Medulla oblongata (tissue), 1 donor: ENCODE data around the gene KLF16.

Experiments
- DNase-seq: peaks from one replicate; pipeline ENCODE4 v3.0.0-alpha.2; 2015; ENCODE audit errors: extremely low spot score

KLF16 gene

GRCh38 chr19:1868971-1869370, 5.6 kb upstream of the KLF16 start:
- no peak for DNase-seq

- no peak for DNase-seq
Measured at GRCh38 chr19:1867349-1867724, 4.0 kb upstream of the KLF16 start.

- DNase-seq = no peak
Measured at GRCh38 chr19:1866693-1867348, 3.4 kb upstream of the KLF16 start.

GRCh38 chr19:1865172-1866010, 2.0 kb upstream of the KLF16 start:
- no peak for DNase-seq

GRCh38 chr19:1864480-1865171, 1.2 kb upstream of the KLF16 start:
- peak; percentile 70 for DNase-seq

GRCh38 chr19:1863638-1864479, 480 bp upstream of the KLF16 start:
- DNase-seq = peak; percentile 94

- no peak for DNase-seq
Measured at GRCh38 chr19:1862424-1863327, 703 bp downstream of the KLF16 start.

- no peak for DNase-seq
Measured at GRCh38 chr19:1862068-1862423, 1.3 kb downstream of the KLF16 start.

- DNase-seq = no peak
Measured at GRCh38 chr19:1861599-1862031, 1.8 kb downstream of the KLF16 start.

- DNase-seq = no peak
Measured at GRCh38 chr19:1860821-1861598, 2.4 kb downstream of the KLF16 start.

- peak; percentile 60 for DNase-seq
Measured at GRCh38 chr19:1860042-1860775, 3.2 kb downstream of the KLF16 start.

GRCh38 chr19:1859331-1859781, 4.0 kb downstream of the KLF16 start:
- no peak for DNase-seq

GRCh38 chr19:1858412-1859081, 4.8 kb downstream of the KLF16 start:
- DNase-seq = no peak

GRCh38 chr19:1857648-1858326, 5.6 kb downstream of the KLF16 start:
- no peak for DNase-seq

GRCh38 chr19:1856698-1857603, 6.4 kb downstream of the KLF16 start:
- DNase-seq = peak; percentile 68

GRCh38 chr19:1856345-1856697, 7.1 kb downstream of the KLF16 start:
- no peak for DNase-seq

GRCh38 chr19:1855828-1856255, 7.5 kb downstream of the KLF16 start:
- no peak for DNase-seq
